Measurements from ENCODE around the gene OOSP4B.
"Not testable (repeated sequence)": the region's sequence is repeated elsewhere in the genome, so short reads cannot be mapped to it uniquely, and the experiment has no call there.

- TF ChIP-seq CTCF (IDR thresholded peaks at IDR 0.05; ENCODE audit: insufficient read depth, low read length, poor library complexity, severe bottlenecking); EZH2phosphoT487 (conservative IDR thresholded peaks at IDR 0.05; ENCODE audit: low read length): not testable (repeated sequence)
Measured at GRCh38 chr11:60050422-60050821, 33.4 kb downstream of the OOSP4B start.
